Muscle layer of duodenum (tissue), 2 donors: Measurements from ENCODE around the gene RCVRN.
"Not testable (repeated sequence)": the region's sequence is repeated elsewhere in the genome, so short reads cannot be mapped to it uniquely, and the experiment has no call there.

ENCODE experiments used
- H3K27ac ChIP-seq: one replicate; pipeline ENCODE4 v1.7.0; 2013; ENCODE audit warnings: mild to moderate bottlenecking, low read length
- H3K27me3 ChIP-seq: one replicate; pipeline ENCODE4 v1.7.0; 2013; ENCODE audit warnings: low read depth, mild to moderate bottlenecking, control low read depth, low read length
- H3K36me3 ChIP-seq, 2 donors: one replicate each; pipeline ENCODE4 v1.7.0; 2013; ENCODE audit warnings: low read length in 2 of 2, control low read depth in 1 of 2, mild to moderate bottlenecking in 1 of 2; ENCODE audit not compliant: insufficient read depth in 2 of 2, control insufficient read depth in 1 of 2
- H3K4me1 ChIP-seq, 2 donors: one replicate each; pipeline ENCODE4 v1.7.0; 2013; ENCODE audit warnings: low read length in 2 of 2, mild to moderate bottlenecking in 2 of 2, control low read depth in 1 of 2, moderate library complexity in 1 of 2; ENCODE audit not compliant: insufficient read depth in 2 of 2, control insufficient read depth in 1 of 2
- H3K4me3 ChIP-seq, 2 donors: one replicate each; pipeline ENCODE4 v1.7.0; 2013; ENCODE audit warnings: low read length in 2 of 2, low read depth in 1 of 2, mild to moderate bottlenecking in 1 of 2
- H3K9me3 ChIP-seq, 2 donors: one replicate each; pipeline ENCODE4 v1.7.0; 2013; ENCODE audit warnings: low read length in 2 of 2, control low read depth in 1 of 2, mild to moderate bottlenecking in 1 of 2; ENCODE audit not compliant: control insufficient read depth in 1 of 2
- donor health status: healthy.

The RCVRN gene

DNA sequence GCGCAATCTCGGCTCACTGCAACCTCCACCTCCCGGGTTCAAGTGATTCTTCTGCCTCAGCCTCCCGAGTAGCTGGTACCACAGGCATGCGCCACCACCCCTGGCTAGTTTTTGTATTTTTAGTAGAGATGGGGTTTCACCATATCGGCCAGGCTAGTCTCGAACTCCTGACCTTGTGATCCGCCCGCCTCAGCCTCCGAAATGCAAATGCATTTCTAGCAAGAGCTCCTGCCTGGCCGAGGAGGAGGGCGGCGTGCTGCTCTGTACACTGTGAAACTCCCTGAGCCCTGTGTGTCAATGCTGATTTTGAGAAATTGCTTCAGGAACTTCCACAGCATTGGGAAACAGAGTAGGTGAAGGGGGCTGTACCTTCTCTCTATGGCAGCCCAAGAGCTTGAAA, 16.1 kb upstream of the RCVRN start:
- H3K36me3 ChIP-seq: peaks cover 20 to 40% of the 10 kb centered on the region in 2 donors
- not testable (repeated sequence) for H3K4me3 ChIP-seq, H3K27ac ChIP-seq, H3K4me1 ChIP-seq, H3K27me3 ChIP-seq, H3K9me3 ChIP-seq

GRCh38 chr17:9918804-9919352, 13.8 kb upstream of the RCVRN start:
- no peak overlapping the region for H3K4me3 ChIP-seq
- no peaks in the 10 kb centered on the region for H3K4me1 ChIP-seq
- H3K27me3 ChIP-seq: no peaks in the 10 kb centered on the region
- H3K9me3 ChIP-seq: no peaks in the 10 kb centered on the region
- peaks cover 26 to 53% of the 10 kb centered on the region in 2 donors for H3K36me3 ChIP-seq
- H3K27ac ChIP-seq: no peak overlapping the region

DNA sequence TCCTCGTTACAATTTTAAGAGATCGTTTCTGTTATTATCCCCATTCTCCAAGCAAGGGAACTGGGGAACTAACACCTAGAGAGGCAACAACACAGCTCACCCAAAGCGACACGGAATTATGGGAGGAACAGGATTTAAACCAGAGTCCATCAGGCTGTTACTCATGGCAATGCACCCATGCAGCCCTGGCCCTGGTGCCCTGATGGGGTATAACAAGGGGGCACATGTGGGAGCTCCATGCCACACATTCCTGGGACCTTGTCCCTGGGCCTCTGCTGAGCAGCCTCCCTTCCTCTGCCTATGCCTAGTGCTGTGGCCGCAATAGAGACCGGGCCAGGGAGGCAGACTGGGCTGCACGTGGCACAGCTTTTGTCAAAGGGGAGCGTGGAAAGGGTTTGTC, 13.3 kb upstream of the RCVRN start:
- Histone ChIP-seq H3K36me3 (peaks cover 26 to 53% of the 10 kb centered on the region in 2 donors), H3K9me3 (no peaks in the 10 kb centered on the region)

DNA sequence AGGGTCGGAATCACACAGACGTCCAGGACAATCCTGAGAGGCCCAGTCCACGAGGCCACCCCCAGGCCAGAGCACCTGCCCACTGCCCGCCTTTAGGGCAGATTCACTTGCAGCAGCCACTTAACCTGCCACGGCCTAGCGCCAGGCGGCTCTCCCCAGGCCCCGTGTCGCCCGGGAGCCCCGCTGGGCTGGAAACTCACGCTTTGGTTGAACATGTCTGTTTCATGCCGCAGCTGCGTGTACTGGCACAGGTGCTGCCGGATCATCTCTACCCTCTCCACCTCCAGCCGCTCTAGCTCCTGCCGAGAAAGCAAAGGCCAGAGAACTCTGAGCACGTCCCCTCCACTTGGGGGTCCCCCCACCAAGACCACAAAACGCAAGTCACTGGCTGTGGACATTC, 12.7 kb upstream of the RCVRN start:
- peaks cover 26 to 53% of the 10 kb centered on the region in 2 donors for H3K36me3 ChIP-seq

More for the DNA sequence above, 13.3 kb upstream of the RCVRN start:
- Histone ChIP-seq H3K27ac (no peak overlapping the region), H3K4me1 (no peaks in the 10 kb centered on the region), H3K4me3 (no peak overlapping the region), H3K27me3 (no peaks in the 10 kb centered on the region)

DNA sequence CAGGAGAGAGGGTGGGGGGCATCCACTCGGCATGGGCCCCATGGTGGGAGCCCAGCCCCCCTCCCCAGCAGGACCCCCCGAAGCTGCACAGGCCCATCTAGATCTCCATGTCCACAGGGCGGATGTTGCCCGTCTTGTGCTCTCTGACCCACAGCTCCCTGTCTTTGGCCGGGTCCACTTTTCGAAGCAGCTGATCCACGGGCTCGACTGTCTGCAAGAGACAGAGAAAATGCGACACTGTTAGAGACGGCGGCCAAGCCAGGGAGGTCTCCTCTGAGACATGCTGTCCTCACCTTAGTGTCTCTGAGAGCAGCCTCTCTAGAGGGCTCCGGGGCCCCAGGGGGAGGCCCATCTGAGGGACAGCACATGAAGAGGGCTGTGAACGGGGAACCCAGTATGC, 12.1 kb upstream of the RCVRN start:
- Histone ChIP-seq H3K36me3 (peaks cover 26 to 51% of the 10 kb centered on the region in 2 donors), H3K4me1 (no peaks in the 10 kb centered on the region), H3K4me3 (no peak overlapping the region), H3K27ac (no peak overlapping the region), H3K27me3 (no peaks in the 10 kb centered on the region), H3K9me3 (no peaks in the 10 kb centered on the region)

More for the DNA sequence above, 12.7 kb upstream of the RCVRN start:
- H3K4me1 ChIP-seq: no peaks in the 10 kb centered on the region
- no peak overlapping the region for H3K27ac ChIP-seq
- H3K4me3 ChIP-seq: no peak overlapping the region
- no peaks in the 10 kb centered on the region for H3K27me3 ChIP-seq
- H3K9me3 ChIP-seq: no peaks in the 10 kb centered on the region

- peaks cover 26 to 49% of the 10 kb centered on the region in 2 donors for H3K36me3 ChIP-seq
These were observed 11.0 kb upstream of the RCVRN start for GRCh38 chr17:9916108-9916507.

GRCh38 chr17:9913476-9913875, 8.4 kb upstream of the RCVRN start:
- no peak overlapping the region for H3K27ac ChIP-seq
- no peak overlapping the region for H3K4me3 ChIP-seq
- H3K4me1 ChIP-seq: peaks cover 0 to 4% of the 10 kb centered on the region in 2 donors
- peaks cover 24 to 39% of the 10 kb centered on the region in 2 donors for H3K36me3 ChIP-seq
- H3K27me3 ChIP-seq: no peaks in the 10 kb centered on the region
- no peaks in the 10 kb centered on the region for H3K9me3 ChIP-seq

More at GRCh38 chr17:9916108-9916507, 11.0 kb upstream of the RCVRN start:
- H3K27ac ChIP-seq: no peak overlapping the region
- H3K27me3 ChIP-seq: no peaks in the 10 kb centered on the region
- H3K9me3 ChIP-seq: no peaks in the 10 kb centered on the region
- H3K4me3 ChIP-seq: no peak overlapping the region
- H3K4me1 ChIP-seq: no peaks in the 10 kb centered on the region

DNA sequence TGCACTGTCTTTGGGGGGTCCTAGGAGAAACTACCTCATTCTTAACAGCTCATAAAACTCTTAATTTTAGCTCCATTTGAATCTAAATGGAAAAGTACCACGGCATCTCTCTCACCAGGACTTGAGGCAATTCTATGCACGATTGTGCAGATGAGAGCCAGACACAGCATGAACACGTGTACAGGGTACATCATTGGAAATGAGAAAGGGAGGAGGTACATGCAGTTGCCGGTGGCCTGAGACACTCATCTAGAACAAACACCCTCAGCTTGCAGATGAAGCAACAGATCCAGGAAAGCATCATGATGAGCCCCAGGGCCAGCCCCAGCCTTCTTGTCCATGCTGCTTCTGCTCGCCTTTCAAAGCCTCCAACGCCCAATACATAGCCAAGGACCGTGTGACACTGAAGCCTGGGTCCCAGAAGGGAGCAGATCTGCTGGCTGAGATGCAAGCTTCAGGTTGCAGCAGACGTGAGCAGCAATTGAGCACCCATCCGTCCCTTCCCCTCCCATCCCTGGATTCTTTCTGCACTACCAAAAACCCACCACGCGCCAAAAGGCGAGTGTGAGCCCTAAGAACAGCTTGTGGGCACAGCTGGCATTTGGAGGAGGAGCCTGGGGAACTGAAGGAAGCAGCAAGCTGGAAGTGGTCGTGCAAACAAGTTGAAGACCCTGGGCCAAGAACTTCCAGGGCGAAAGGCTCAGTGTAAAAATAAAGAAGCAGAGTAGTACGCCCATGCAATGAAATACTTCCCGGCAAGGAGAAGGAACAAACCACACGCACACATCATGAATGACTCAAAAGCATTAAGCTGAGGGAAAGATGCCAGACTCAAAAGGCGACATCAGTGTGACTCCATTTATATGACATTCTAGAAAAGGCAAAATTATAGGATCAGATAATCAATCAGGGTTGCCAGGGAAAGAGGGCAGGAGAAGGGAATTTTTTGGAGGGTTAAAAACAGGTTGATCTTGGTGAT, 7.3 kb upstream of the RCVRN start:
- Histone ChIP-seq H3K27ac (no peak overlapping the region), H3K36me3 (peaks cover 13 to 29% of the 10 kb centered on the region in 2 donors), H3K9me3 (no peaks in the 10 kb centered on the region), H3K4me3 (no peak overlapping the region), H3K4me1 (peaks cover 0 to 8% of the 10 kb centered on the region in 2 donors), H3K27me3 (no peaks in the 10 kb centered on the region)

DNA sequence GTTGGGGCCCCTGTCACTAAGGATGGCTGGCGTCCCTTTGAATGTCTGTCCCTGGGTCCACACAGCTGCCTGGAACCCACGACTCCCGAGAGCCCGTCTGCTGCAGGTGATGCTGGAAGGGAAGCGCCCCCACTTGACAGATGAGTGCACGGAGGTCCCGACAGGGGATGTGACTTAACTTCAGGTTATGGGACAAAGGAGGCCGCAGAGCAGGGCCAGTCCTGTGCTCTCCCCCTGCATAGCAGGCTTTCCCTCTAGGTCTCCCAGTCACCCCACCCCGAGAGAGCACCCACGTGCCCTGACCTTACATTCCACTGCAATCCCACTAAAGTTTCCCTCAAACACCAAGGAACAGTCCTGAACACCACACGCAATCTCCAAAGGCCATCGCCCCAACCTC, 6.0 kb upstream of the RCVRN start:
- peaks cover 5 to 17% of the 10 kb centered on the region in 2 donors for H3K36me3 ChIP-seq
- no peaks in the 10 kb centered on the region for H3K9me3 ChIP-seq
- peaks cover 0 to 8% of the 10 kb centered on the region in 2 donors for H3K4me1 ChIP-seq
- no peak overlapping the region for H3K27ac ChIP-seq
- no peaks in the 10 kb centered on the region for H3K27me3 ChIP-seq
- no peak overlapping the region for H3K4me3 ChIP-seq

GRCh38 chr17:9908649-9909042, 3.6 kb upstream of the RCVRN start:
- H3K4me3 ChIP-seq: no peak overlapping the region
- no peaks in the 10 kb centered on the region for H3K9me3 ChIP-seq
- peaks cover 0 to 8% of the 10 kb centered on the region in 2 donors for H3K4me1 ChIP-seq
- H3K36me3 ChIP-seq: no peaks in the 10 kb centered on the region
- no peak overlapping the region for H3K27ac ChIP-seq
- no peaks in the 10 kb centered on the region for H3K27me3 ChIP-seq

GRCh38 chr17:9907883-9908648, 3.0 kb upstream of the RCVRN start:
- H3K27ac ChIP-seq: no peak overlapping the region
- H3K4me3 ChIP-seq: no peak overlapping the region
- H3K9me3 ChIP-seq: no peaks in the 10 kb centered on the region
- peaks cover 0 to 8% of the 10 kb centered on the region in 2 donors for H3K4me1 ChIP-seq
- H3K27me3 ChIP-seq: no peaks in the 10 kb centered on the region
- H3K36me3 ChIP-seq: no peaks in the 10 kb centered on the region
